IPS-18a (cell line): ENCODE results near the gene MARCHF2.

Source experiments
- H3K27ac ChIP-seq: one replicate; pipeline ENCODE4 v1.5.1; 2013; ENCODE audit warnings: low read length
- H3K27me3 ChIP-seq: one replicate; pipeline ENCODE4 v1.6.1; 2013; ENCODE audit warnings: mild to moderate bottlenecking, low read length; ENCODE audit not compliant: control insufficient read depth, insufficient read depth
- H3K36me3 ChIP-seq: one replicate; pipeline ENCODE4 v1.6.1; 2013; ENCODE audit warnings: low read depth, low read length; ENCODE audit not compliant: control insufficient read depth
- H3K4me1 ChIP-seq: one replicate; pipeline ENCODE4 v1.6.1; 2013; ENCODE audit warnings: low read depth, low read length; ENCODE audit not compliant: control insufficient read depth
- H3K4me3 ChIP-seq: one replicate; pipeline ENCODE4 v1.5.1; 2013; ENCODE audit warnings: low read length
- H3K9ac ChIP-seq: one replicate; pipeline ENCODE4 v1.6.1; 2013; ENCODE audit warnings: mild to moderate bottlenecking, low read length, moderate library complexity
- H3K9me3 ChIP-seq: one replicate; pipeline ENCODE4 v1.6.1; 2013; ENCODE audit warnings: low read depth, low read length; ENCODE audit not compliant: control insufficient read depth

Gene MARCHF2

GRCh38 chr19:8460516-8461298 is 47.6 kb downstream of the MARCHF2 start:
- H3K9me3 ChIP-seq, result no peaks in the 10 kb centered on the region
- peaks cover 87% of the 10 kb centered on the region for H3K36me3 ChIP-seq
- H3K27ac ChIP-seq, result no peak overlapping the region
- no peaks in the 10 kb centered on the region for H3K27me3 ChIP-seq
- no peak overlapping the region for H3K9ac ChIP-seq
- H3K4me3 ChIP-seq, result no peak overlapping the region
- H3K4me1 ChIP-seq, result peaks cover 25% of the 10 kb centered on the region

GRCh38 chr19:8461376-8461775 is 48.3 kb downstream of the MARCHF2 start:
- Histone ChIP-seq H3K9ac (no peak overlapping the region), H3K9me3 (no peaks in the 10 kb centered on the region), H3K36me3 (peaks cover 87% of the 10 kb centered on the region), H3K4me3 (no peak overlapping the region), H3K27me3 (no peaks in the 10 kb centered on the region), H3K27ac (no peak overlapping the region), H3K4me1 (peaks cover 25% of the 10 kb centered on the region)

GRCh38 chr19:8461891-8462290 is 48.8 kb downstream of the MARCHF2 start:
- Histone ChIP-seq H3K9ac (no peak overlapping the region), H3K36me3 (peaks cover 87% of the 10 kb centered on the region), H3K9me3 (no peaks in the 10 kb centered on the region), H3K4me3 (no peak overlapping the region), H3K27ac (no peak overlapping the region), H3K27me3 (no peaks in the 10 kb centered on the region), H3K4me1 (peaks cover 22% of the 10 kb centered on the region)

- no peak overlapping the region for H3K9ac ChIP-seq
- H3K4me3 ChIP-seq, result no peak overlapping the region
- no peak overlapping the region for H3K27ac ChIP-seq
- H3K27me3 ChIP-seq, result no peaks in the 10 kb centered on the region
- peaks cover 87% of the 10 kb centered on the region for H3K36me3 ChIP-seq
- no peaks in the 10 kb centered on the region for H3K9me3 ChIP-seq
- H3K4me1 ChIP-seq, result peaks cover 16% of the 10 kb centered on the region
Observed at GRCh38 chr19:8462571-8462970, 49.5 kb downstream of the MARCHF2 start.

- peaks cover 9% of the 10 kb centered on the region for H3K4me1 ChIP-seq
- H3K9ac ChIP-seq, result no peak overlapping the region
- no peak overlapping the region for H3K27ac ChIP-seq
- no peak overlapping the region for H3K4me3 ChIP-seq
- no peaks in the 10 kb centered on the region for H3K27me3 ChIP-seq
- H3K9me3 ChIP-seq, result no peaks in the 10 kb centered on the region
- peaks cover 89% of the 10 kb centered on the region for H3K36me3 ChIP-seq
Observed at GRCh38 chr19:8463365-8463764, 50.3 kb downstream of the MARCHF2 start.

- no peak overlapping the region for H3K9ac ChIP-seq
- no peaks in the 10 kb centered on the region for H3K27me3 ChIP-seq
- no peak overlapping the region for H3K4me3 ChIP-seq
- no peaks in the 10 kb centered on the region for H3K4me1 ChIP-seq
- H3K9me3 ChIP-seq, result no peaks in the 10 kb centered on the region
- peaks cover 96% of the 10 kb centered on the region for H3K36me3 ChIP-seq
- no peak overlapping the region for H3K27ac ChIP-seq
Observed at GRCh38 chr19:8466018-8466417, 52.9 kb downstream of the MARCHF2 start.

GRCh38 chr19:8468124-8468523 is 55.0 kb downstream of the MARCHF2 start:
- H3K4me1 ChIP-seq, result no peaks in the 10 kb centered on the region
- H3K27ac ChIP-seq, result no peak overlapping the region
- no peak overlapping the region for H3K9ac ChIP-seq
- no peak overlapping the region for H3K4me3 ChIP-seq
- no peaks in the 10 kb centered on the region for H3K9me3 ChIP-seq
- H3K27me3 ChIP-seq, result no peaks in the 10 kb centered on the region
- H3K36me3 ChIP-seq, result peaks cover 97% of the 10 kb centered on the region

- Histone ChIP-seq H3K4me1 (no peaks in the 10 kb centered on the region), H3K27ac (no peak overlapping the region), H3K9ac (no peak overlapping the region), H3K27me3 (no peaks in the 10 kb centered on the region), H3K9me3 (no peaks in the 10 kb centered on the region), H3K4me3 (no peak overlapping the region), H3K36me3 (peaks cover 94% of the 10 kb centered on the region)
Observed at GRCh38 chr19:8468761-8469373, 55.8 kb downstream of the MARCHF2 start.

- Histone ChIP-seq H3K27me3 (no peaks in the 10 kb centered on the region), H3K27ac (no peak overlapping the region), H3K4me3 (no peak overlapping the region), H3K4me1 (no peaks in the 10 kb centered on the region), H3K9me3 (no peaks in the 10 kb centered on the region), H3K9ac (no peak overlapping the region), H3K36me3 (peaks cover 95% of the 10 kb centered on the region)
Observed at GRCh38 chr19:8469613-8470368, 56.7 kb downstream of the MARCHF2 start.

GRCh38 chr19:8473648-8474476 is 60.8 kb downstream of the MARCHF2 start:
- Histone ChIP-seq H3K4me1 (no peaks in the 10 kb centered on the region), H3K27ac (no peak overlapping the region), H3K4me3 (no peak overlapping the region), H3K9me3 (no peaks in the 10 kb centered on the region), H3K27me3 (no peaks in the 10 kb centered on the region), H3K36me3 (peaks cover 93% of the 10 kb centered on the region), H3K9ac (no peak overlapping the region)

GRCh38 chr19:8475005-8475404 is 61.9 kb downstream of the MARCHF2 start:
- Histone ChIP-seq H3K27ac (no peak overlapping the region), H3K27me3 (no peaks in the 10 kb centered on the region), H3K4me1 (no peaks in the 10 kb centered on the region), H3K9ac (no peak overlapping the region), H3K4me3 (no peak overlapping the region), H3K36me3 (peaks cover 86% of the 10 kb centered on the region), H3K9me3 (no peaks in the 10 kb centered on the region)
